GM12874 (cell line): ENCODE data around the gene WDFY1.

ENCODE experiments used
- TF ChIP-seq, protein P1 (sequence below): IDR thresholded peaks from 2 replicates; pipeline ENCODE4 v1.5.1; 2011; ENCODE audit warnings: low read depth, mild to moderate bottlenecking, control low read depth, low read length, moderate library complexity; ENCODE audit not compliant: insufficient read depth

WDFY1 gene

GRCh38 chr2:223935459-223936125 lies 9.5 kb downstream of the WDFY1 start:
- TF ChIP-seq, protein P1, sequence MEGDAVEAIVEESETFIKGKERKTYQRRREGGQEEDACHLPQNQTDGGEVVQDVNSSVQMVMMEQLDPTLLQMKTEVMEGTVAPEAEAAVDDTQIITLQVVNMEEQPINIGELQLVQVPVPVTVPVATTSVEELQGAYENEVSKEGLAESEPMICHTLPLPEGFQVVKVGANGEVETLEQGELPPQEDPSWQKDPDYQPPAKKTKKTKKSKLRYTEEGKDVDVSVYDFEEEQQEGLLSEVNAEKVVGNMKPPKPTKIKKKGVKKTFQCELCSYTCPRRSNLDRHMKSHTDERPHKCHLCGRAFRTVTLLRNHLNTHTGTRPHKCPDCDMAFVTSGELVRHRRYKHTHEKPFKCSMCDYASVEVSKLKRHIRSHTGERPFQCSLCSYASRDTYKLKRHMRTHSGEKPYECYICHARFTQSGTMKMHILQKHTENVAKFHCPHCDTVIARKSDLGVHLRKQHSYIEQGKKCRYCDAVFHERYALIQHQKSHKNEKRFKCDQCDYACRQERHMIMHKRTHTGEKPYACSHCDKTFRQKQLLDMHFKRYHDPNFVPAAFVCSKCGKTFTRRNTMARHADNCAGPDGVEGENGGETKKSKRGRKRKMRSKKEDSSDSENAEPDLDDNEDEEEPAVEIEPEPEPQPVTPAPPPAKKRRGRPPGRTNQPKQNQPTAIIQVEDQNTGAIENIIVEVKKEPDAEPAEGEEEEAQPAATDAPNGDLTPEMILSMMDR = no peak

DNA sequence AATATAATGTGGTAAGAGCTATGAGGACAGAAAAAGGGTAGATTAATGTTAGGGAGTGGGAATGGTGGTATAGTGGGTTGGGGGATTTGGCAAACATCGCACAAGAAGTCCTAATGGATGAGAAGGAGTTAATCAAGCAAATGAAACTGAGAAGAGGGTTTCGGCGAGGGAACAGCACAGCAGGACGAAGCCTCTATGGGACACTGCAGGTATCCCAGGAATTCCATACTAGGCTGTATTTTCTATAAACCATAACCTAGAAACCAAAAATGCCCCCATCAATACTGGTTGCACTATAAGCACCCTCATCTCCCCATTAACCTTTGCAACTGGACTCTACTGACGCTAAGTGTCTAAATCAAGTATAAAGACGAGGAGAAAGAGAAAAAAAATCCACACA lies 10.3 kb downstream of the WDFY1 start:
- TF ChIP-seq, protein P1 = no peak

DNA sequence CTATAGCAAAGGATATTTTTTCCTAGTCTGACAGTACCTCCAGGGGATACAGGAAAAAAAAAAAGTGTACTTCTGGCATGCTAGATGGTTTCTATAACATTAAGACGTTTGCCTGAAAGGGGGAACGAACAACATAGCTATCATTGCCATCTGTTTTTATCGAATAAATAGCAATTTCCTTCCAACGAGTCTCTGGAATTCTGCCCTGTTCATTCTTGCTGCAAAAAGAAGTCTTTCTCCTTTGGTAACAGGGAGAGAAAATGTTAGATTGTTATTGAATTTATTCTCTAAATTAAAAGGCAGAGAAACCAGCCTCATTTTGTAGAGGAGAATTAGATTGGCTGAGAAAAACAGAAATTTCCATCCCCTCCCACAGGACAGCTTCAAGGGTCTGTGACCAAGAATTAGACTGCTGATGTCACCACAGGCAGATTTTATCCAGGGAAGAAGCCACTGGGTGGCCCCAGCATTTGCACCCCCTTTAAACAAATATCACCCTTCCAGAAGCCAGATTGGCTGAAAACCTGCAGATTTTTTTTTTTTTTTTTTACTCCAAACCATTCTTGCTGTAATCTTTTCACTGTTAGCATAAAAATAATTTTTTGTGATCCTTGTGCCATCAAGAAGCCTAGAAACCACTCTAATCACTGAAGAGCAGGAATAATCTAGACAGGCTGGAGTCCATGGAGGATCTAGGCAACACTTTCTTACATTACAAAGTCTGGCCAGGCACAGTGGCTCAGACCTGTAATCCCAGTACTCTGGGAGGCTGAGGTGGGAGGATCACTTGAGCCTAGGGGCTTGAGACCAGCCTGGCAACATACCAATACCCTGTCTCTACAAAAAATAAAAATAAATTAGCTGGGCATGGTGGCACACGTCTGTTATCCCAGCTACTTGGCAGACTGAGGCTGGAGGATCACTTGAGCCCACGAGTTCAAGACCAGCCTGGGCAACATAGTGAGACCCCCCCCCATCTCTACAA lies 12.0 kb downstream of the WDFY1 start:
- TF ChIP-seq, protein P1 = no peak

DNA sequence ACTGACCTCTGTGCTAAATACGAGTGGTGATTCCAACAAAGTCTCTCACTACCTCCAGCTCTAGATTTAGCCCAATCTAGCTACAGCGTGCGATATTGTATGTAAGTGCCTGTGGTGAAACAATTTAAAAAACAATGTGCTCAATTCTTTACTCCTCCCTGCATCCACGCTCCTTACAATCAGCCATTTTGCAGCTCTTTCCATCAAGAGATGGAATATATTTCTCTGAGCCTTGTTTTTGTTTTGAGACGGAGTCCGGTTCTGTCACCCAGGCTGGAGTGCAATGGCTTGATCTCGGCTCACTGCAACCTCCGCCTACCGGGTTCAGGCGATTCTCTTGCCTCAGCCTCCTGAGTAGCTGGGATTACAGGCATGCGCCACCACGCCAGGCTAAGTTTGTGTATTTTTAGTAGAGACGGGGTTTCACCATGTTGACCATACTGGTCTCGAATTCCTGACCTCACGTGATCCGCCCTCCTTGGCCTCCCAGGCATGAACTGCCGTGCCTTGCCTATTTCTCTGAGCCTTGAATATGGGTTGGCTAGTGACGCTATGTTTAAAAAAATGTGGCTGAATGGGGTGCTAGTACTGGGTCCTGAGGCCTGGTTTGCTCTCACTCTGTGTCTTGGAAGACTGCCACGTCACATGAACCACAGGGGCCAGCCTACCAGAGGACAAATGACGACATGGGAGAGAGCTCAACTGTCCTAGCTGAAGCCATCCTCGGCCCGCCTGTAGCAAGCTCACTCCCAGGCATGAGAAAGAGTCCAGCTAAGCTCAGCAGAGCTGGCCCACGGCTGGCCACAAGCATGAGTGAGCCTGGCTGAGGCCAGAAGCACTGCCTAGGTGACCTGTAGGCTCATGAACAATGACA lies 14.8 kb downstream of the WDFY1 start:
- TF ChIP-seq, protein P1 = no peak

- TF ChIP-seq, protein P1 = no peak
These were observed 15.5 kb downstream of the WDFY1 start for GRCh38 chr2:223929571-223930102.

- TF ChIP-seq, protein P1 = no peak
These were observed 16.8 kb downstream of the WDFY1 start for GRCh38 chr2:223928113-223929006.
